HepG2 (cell line): Measurements from ENCODE around the gene CITED2. TPM values are rescaled to one million over a fixed set of nuclear protein-coding genes. Genes with fewer than 3 reads are reported as not detected.
A peak's percentile ranks its signal among the peaks of the same experiment; 100 is the strongest.

Experiments
- ATAC-seq: fragments of 200-7000 bp; cut with Tn5 transposase; 3 replicates; pipeline ENCODE4 v1.9.1; 2020; ENCODE audit warnings: mild to moderate bottlenecking, moderate library complexity
- BruUV-seq: library from RNA; stranded (reverse); fragments of 400-500 nt; replicated peaks from 2 replicates; lab custom pipeline; 2021; lab: Mats Ljungman, UMichigan
- CTCF ChIA-PET: fragments of 300-600 bp; formaldehyde crosslinking; extraction: SDS; loops from one replicate; lab custom pipeline; 2021; ENCODE audit warnings: low total read pairs, inconsistent platforms, low intra/inter-chr PET ratio; lab: Yijun Ruan, JAX
- POLR2A ChIA-PET: fragments of 350-600 bp; sonication (Branson Sonifier 250); formaldehyde crosslinking; loops from one replicate; lab custom pipeline; 2020; ENCODE audit warnings: antibody characterized with exemption, inconsistent platforms; lab: Yijun Ruan, JAX
- DNase-seq: peaks from one replicate; pipeline ENCODE4 v3.0.0-alpha.2; 2015; ENCODE audit warnings: low spot score
- FAIRE-seq: peaks from 3 replicates; lab custom pipeline; 2011; peaks lifted over from hg19 to GRCh38; lab: Jason Lieb, UNC
- H2AFZ ChIP-seq: one replicate; pipeline ENCODE4 v1.6.1; 2011; ENCODE audit warnings: low read length, inconsistent platforms
- H3K27ac ChIP-seq: fragments of 300-600 bp; 3 replicates; pipeline ENCODE4 v1.8.0; 2011; ENCODE audit warnings: mixed run types, mild to moderate bottlenecking, mixed read lengths, low read length, inconsistent platforms; ENCODE audit not compliant: insufficient read depth; ENCODE audit errors: extremely low read length
- H3K27me3 ChIP-seq, 2 experiments: fragments of 200-600 bp in 1 of 2; 2 replicates in 1 of 2; 3 replicates in 1 of 2; pipeline versions ENCODE4 v1.6.0 to v1.8.0; 2011; ENCODE audit warnings: low read length in 2 of 2, mild to moderate bottlenecking in 2 of 2, moderate library complexity in 2 of 2, inconsistent platforms in 1 of 2; ENCODE audit not compliant: insufficient read depth in 2 of 2, control insufficient read depth in 1 of 2
- H3K36me3 ChIP-seq, 2 experiments: fragments of 200-600 bp in 1 of 2; replicated peaks in 1 of 2; 2 replicates in 1 of 2; 3 replicates in 1 of 2; pipeline versions ENCODE4 v1.5.1 to v1.8.0; 2011; ENCODE audit warnings: low read length in 2 of 2, inconsistent platforms in 1 of 2; ENCODE audit not compliant: insufficient read depth in 2 of 2, control insufficient read depth in 1 of 2
- H3K4me1 ChIP-seq: 2 replicates; pipeline ENCODE4 v1.5.1; 2012; ENCODE audit warnings: low read length, inconsistent platforms; ENCODE audit not compliant: insufficient read depth
- H3K4me2 ChIP-seq: 2 replicates; pipeline ENCODE4 v1.6.0; 2011; ENCODE audit warnings: low read depth, low read length, inconsistent platforms
- H3K4me3 ChIP-seq, 3 experiments: fragments of 200-600 bp in 1 of 3; sonication (generic), shearing (Covaris generic) in 1 of 3; replicated peaks in 1 of 3; 2 replicates each; pipeline ENCODE4 v1.5.1; 2011 to 2016; ENCODE audit warnings: low read length in 3 of 3, inconsistent platforms in 2 of 3, low read depth in 2 of 3, mild to moderate bottlenecking in 2 of 3, control low read depth in 1 of 3, mixed read lengths in 1 of 3; ENCODE audit not compliant: insufficient read depth in 1 of 3
- H3K79me2 ChIP-seq: one replicate; pipeline ENCODE4 v1.6.1; 2011; ENCODE audit warnings: low read length, inconsistent platforms; ENCODE audit not compliant: insufficient read depth
- H3K9ac ChIP-seq: 2 replicates; pipeline ENCODE4 v1.6.0; 2011; ENCODE audit warnings: mild to moderate bottlenecking, low read depth, low read length, inconsistent platforms; ENCODE audit not compliant: insufficient read depth
- H3K9me3 ChIP-seq: 2 replicates; pipeline ENCODE4 v1.5.1; 2012; ENCODE audit warnings: mild to moderate bottlenecking, low read length
- H4K20me1 ChIP-seq: 2 replicates; pipeline ENCODE4 v1.6.0; 2011; ENCODE audit warnings: inconsistent platforms, mild to moderate bottlenecking, low read length, moderate library complexity; ENCODE audit not compliant: insufficient read depth
- CREB1 ChIP-seq, 2 experiments: fragments of 450-650 bp in 1 of 2; IDR thresholded peaks; 2 replicates each; pipeline ENCODE4 v1.6.1; 2016 to 2017; ENCODE audit warnings: control low read depth in 1 of 2, mild to moderate bottlenecking in 1 of 2, missing compliant biosample characterization in 1 of 2, missing genetic modification characterization in 1 of 2
- MIXL1 ChIP-seq: IDR thresholded peaks from 2 replicates; pipeline ENCODE4 v1.6.1; 2016
- ZFP36L1 ChIP-seq: sonication (generic); formaldehyde crosslinking; IDR thresholded peaks from 2 replicates; pipeline ENCODE4 v1.8.0; 2022; ENCODE audit warnings: mild to moderate bottlenecking, missing genetic modification reagents, moderate library complexity
- ZNF253 ChIP-seq: sonication (generic); formaldehyde crosslinking; IDR thresholded peaks from 2 replicates; pipeline ENCODE4 v1.8.0; 2022; ENCODE audit warnings: mild to moderate bottlenecking, missing genetic modification reagents, borderline replicate concordance
- ZNF792 ChIP-seq: IDR thresholded peaks from 2 replicates; pipeline ENCODE4 v1.6.1; 2016
- in situ Hi-C: cut with HindIII; loops from 2 replicates; pipeline ENCODE4 v1.10.0; 2017; ENCODE audit warnings: low pct_unique_long_range_greater_than_20kb; ENCODE audit not compliant: extremely low pct_ligation_motif_present
- intact Hi-C: fragments of 100-400 bp; cut with micrococcal nuclease; formaldehyde crosslinking; loops from one replicate; pipeline ENCODE4 v1.10.0; 2022; ENCODE audit not compliant: unreplicated experiment
- polyA plus RNA-seq, 8 experiments: library from polyadenylated mRNA; depleted of rRNA in 3 of 8; stranded (reverse) in 7 of 8; unstranded in 1 of 8; fragments of >200 nt; fragmentation: Illumina TruSeq in 4 of 8; extraction: Trizol in 4 of 8; gene quantifications; 2 replicates each; pipeline versions ENCODE4 v1.2.1 to v1.2.3, GENCODE V29; 2011 to 2016; ENCODE audit warnings: low read depth in 4 of 8, missing spikeins in 1 of 8, mixed read lengths in 1 of 8; ENCODE audit not compliant: insufficient read depth in 1 of 8
- total RNA-seq, 5 experiments: library from RNA; depleted of rRNA; stranded (reverse); fragments of >200 nt; fragmentation: Illumina TruSeq; extraction: Trizol; gene quantifications; 2 replicates each; pipeline ENCODE4 v1.2.3, GENCODE V29; 2016; ENCODE audit warnings: low read depth in 1 of 5
- TF ChIP-seq, protein P1 (sequence below): IDR thresholded peaks from 2 replicates; pipeline ENCODE4 v1.4.0; 2020; ENCODE audit warnings: mild to moderate bottlenecking, missing genetic modification reagents
- TF ChIP-seq, protein P2 (sequence below): sonication (generic); formaldehyde crosslinking; conservative IDR thresholded peaks from 2 replicates; pipeline ENCODE4 v1.4.0; 2020; ENCODE audit warnings: missing genetic modification reagents

Gene CITED2
- total and polyA plus RNA-seq, 2 of the 13 experiments (the other 11 are each of a cell fraction or from before 2014, with no cell fraction given), result 17.6 to 57.2 TPM

DNA sequence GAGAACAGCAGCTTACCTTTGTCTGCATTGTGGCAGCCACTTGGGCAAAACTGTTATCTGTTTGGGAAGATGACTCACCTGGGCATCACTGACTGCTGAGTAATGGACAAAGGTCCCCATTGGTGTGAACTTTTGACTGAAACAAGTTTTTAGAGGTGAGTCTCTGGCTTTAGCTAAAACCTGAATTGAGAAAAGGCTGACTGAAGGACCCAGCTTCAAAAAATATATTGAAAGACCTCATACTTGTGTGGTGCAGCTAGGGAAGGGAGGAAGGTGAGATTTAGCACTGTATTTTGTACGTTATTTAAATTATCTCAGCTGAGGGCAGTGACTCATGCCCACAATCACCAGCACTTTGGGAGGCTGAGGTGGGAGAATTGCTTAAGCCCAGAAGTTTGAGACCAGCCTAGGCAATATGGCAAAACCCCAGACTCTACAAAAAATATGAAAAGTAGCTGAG is 4.5 kb upstream of the CITED2 start (continued):
- TF ChIP-seq ZNF792 (CRISPR knock-in tag) (peak; percentile 32; the same call in 1 of the 2 replicates), ZNF253 (CRISPR knock-in tag) (no peak), MIXL1 (CRISPR knock-in tag) (peak; percentile 44; the same call in 1 of the 2 replicates)
- TF ChIP-seq, protein P1, sequence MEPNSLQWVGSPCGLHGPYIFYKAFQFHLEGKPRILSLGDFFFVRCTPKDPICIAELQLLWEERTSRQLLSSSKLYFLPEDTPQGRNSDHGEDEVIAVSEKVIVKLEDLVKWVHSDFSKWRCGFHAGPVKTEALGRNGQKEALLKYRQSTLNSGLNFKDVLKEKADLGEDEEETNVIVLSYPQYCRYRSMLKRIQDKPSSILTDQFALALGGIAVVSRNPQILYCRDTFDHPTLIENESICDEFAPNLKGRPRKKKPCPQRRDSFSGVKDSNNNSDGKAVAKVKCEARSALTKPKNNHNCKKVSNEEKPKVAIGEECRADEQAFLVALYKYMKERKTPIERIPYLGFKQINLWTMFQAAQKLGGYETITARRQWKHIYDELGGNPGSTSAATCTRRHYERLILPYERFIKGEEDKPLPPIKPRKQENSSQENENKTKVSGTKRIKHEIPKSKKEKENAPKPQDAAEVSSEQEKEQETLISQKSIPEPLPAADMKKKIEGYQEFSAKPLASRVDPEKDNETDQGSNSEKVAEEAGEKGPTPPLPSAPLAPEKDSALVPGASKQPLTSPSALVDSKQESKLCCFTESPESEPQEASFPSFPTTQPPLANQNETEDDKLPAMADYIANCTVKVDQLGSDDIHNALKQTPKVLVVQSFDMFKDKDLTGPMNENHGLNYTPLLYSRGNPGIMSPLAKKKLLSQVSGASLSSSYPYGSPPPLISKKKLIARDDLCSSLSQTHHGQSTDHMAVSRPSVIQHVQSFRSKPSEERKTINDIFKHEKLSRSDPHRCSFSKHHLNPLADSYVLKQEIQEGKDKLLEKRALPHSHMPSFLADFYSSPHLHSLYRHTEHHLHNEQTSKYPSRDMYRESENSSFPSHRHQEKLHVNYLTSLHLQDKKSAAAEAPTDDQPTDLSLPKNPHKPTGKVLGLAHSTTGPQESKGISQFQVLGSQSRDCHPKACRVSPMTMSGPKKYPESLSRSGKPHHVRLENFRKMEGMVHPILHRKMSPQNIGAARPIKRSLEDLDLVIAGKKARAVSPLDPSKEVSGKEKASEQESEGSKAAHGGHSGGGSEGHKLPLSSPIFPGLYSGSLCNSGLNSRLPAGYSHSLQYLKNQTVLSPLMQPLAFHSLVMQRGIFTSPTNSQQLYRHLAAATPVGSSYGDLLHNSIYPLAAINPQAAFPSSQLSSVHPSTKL (CRISPR knock-in tag), result peak; percentile 65
- TF ChIP-seq, protein P2, sequence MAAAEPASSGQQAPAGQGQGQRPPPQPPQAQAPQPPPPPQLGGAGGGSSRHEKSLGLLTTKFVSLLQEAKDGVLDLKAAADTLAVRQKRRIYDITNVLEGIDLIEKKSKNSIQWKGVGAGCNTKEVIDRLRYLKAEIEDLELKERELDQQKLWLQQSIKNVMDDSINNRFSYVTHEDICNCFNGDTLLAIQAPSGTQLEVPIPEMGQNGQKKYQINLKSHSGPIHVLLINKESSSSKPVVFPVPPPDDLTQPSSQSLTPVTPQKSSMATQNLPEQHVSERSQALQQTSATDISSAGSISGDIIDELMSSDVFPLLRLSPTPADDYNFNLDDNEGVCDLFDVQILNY (CRISPR knock-in tag), result no peak

DNA sequence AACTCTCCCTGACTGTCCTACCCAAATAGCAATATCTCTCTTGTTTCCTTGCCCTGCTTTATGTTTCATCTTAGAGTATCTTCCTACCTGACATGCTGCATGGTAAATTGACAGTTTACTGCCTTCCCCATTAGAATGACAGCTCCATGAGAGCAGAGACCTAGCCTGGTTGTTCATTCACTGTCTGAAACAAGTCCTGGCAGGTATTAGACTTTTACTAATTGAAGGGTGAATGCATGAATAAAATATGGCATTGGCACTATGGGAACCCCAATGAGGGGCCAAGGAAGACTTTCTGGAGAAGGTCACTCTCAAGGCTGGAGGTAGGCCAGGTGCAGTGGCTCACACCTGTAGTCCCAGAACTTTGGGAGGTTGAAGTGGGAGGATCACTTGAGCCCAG is 3.8 kb upstream of the CITED2 start:
- Histone ChIP-seq H4K20me1 (peaks cover 10% of the 10 kb centered on the region; the same call in 1 of the 2 replicates), H2AFZ (no peak overlapping the region), H3K27ac (no peak overlapping the region), H3K27me3 (peaks cover 0 to 3% of the 10 kb centered on the region in 2 experiments; a peak in 1 of 5 replicates), H3K4me3 (no peak overlapping the region)
- no peak for FAIRE-seq
- TF ChIP-seq CREB1 (IDR thresholded peaks at IDR 0.05) (no peak), CREB1 (CRISPR knock-in tag; IDR thresholded peaks at IDR 0.05) (0 out of 2 replicates have a peak, but pooled peaks have one; percentile 0), ZFP36L1 (no peak)
- TF ChIP-seq, all 625 proteins: peak for 1
- no TSS peak for BruUV-seq
- no peak overlapping the region for H3K9ac ChIP-seq
- no peak for DNase-seq
- peaks cover 12% of the 10 kb centered on the region for H3K79me2 ChIP-seq
- H3K4me2 ChIP-seq, result no peak overlapping the region; the same call in 1 of the 2 replicates
- ChIA-PET CTCF (no interaction called here), POLR2A (interaction anchor here (0.7 to 2.5 kb wide), 2 partner anchors 14 to 103 kb away, joined by 3 to 9 read pairs; no protein-coding TSS in a partner anchor)
- no peaks in the 10 kb centered on the region for H3K9me3 ChIP-seq
- in situ Hi-C loops (loop anchor here (10.0 kb wide), 1 partner anchor 387 kb away; no protein-coding TSS in a partner anchor), intact Hi-C loops (loop anchor here (10.0 kb wide), 2 partner anchors 907 to 1517 kb away; no protein-coding TSS in a partner anchor)
- no peaks in the 10 kb centered on the region for H3K36me3 ChIP-seq
- no peak for ATAC-seq
- H3K4me1 ChIP-seq, result peaks cover 48% of the 10 kb centered on the region
